ENCODE data around the gene SMIM5. TPM values are rescaled to one million over a fixed set of nuclear protein-coding genes. Genes with fewer than 3 reads are reported as not detected.

The SMIM5 gene
- total RNA-seq, 4 donors from 2014 or later, result 17.3 to 41.1 (median 25.0) TPM

- H3K27me3 ChIP-seq, result no peaks in the 10 kb centered on the region
- DNase-seq (ENCODE audit: low spot score in 2 of 2), result no peak
- H3K36me3 ChIP-seq, result peaks cover 3 to 100% (median 16%) of the 10 kb centered on the region in 3 donors
- H3K4me3 ChIP-seq, result no peak overlapping the region
- H3K9me3 ChIP-seq, result no peaks in the 10 kb centered on the region
- no peaks in the 10 kb centered on the region for H3K4me1 ChIP-seq
- 90 to 94% methylated on average over 11 to 16 of the region's 16 CpGs for WGBS, 2 donors
- H3K27ac ChIP-seq, result peak overlapping the region in 1 of 4 donors; percentile 31
- TF ChIP-seq, protein P1, sequence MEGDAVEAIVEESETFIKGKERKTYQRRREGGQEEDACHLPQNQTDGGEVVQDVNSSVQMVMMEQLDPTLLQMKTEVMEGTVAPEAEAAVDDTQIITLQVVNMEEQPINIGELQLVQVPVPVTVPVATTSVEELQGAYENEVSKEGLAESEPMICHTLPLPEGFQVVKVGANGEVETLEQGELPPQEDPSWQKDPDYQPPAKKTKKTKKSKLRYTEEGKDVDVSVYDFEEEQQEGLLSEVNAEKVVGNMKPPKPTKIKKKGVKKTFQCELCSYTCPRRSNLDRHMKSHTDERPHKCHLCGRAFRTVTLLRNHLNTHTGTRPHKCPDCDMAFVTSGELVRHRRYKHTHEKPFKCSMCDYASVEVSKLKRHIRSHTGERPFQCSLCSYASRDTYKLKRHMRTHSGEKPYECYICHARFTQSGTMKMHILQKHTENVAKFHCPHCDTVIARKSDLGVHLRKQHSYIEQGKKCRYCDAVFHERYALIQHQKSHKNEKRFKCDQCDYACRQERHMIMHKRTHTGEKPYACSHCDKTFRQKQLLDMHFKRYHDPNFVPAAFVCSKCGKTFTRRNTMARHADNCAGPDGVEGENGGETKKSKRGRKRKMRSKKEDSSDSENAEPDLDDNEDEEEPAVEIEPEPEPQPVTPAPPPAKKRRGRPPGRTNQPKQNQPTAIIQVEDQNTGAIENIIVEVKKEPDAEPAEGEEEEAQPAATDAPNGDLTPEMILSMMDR (IDR thresholded peaks at IDR 0.05), result no peak
- no peak for TF ChIP-seq EP300 (IDR thresholded peaks at IDR 0.05)
- no peak for TF ChIP-seq POLR2A (IDR thresholded peaks at IDR 0.05)
Measured at GRCh38 chr17:75617218-75617617, 16.0 kb upstream of the SMIM5 start.

DNA sequence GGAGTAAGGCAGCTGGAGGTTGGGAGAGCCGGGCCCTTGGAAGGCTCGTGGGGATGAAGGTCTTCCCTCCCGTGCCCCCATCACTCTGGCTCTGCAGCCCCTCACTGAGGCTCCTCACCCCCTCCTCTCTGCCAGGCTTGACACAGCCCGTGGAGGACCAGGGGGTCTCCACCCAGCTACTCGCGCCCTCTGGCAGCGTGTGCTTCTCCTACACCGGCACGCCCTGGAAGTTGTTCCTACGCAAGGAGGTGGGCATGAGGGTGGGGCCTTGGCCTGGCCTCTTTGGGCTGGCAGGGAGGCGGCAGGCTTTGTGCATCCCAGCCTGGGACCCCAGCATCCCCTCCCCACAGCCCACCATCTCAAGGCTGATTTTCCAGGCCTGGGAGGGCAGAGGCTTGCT, 15.6 kb upstream of the SMIM5 start:
- TF ChIP-seq POLR2A (IDR thresholded peaks at IDR 0.05) (no peak), EP300 (IDR thresholded peaks at IDR 0.05) (no peak)
- TF ChIP-seq, protein P1 (IDR thresholded peaks at IDR 0.05), result no peak
- WGBS, 2 donors, result 78 to 84% methylated on average over 11 of the region's 11 CpGs
- Histone ChIP-seq H3K27ac (no peak overlapping the region), H3K4me3 (no peak overlapping the region), H3K4me1 (no peaks in the 10 kb centered on the region), H3K36me3 (peaks cover 3 to 100% (median 16%) of the 10 kb centered on the region in 3 donors), H3K9me3 (no peaks in the 10 kb centered on the region), H3K27me3 (no peaks in the 10 kb centered on the region)
- DNase-seq (ENCODE audit: low spot score in 2 of 2), result no peak

DNA sequence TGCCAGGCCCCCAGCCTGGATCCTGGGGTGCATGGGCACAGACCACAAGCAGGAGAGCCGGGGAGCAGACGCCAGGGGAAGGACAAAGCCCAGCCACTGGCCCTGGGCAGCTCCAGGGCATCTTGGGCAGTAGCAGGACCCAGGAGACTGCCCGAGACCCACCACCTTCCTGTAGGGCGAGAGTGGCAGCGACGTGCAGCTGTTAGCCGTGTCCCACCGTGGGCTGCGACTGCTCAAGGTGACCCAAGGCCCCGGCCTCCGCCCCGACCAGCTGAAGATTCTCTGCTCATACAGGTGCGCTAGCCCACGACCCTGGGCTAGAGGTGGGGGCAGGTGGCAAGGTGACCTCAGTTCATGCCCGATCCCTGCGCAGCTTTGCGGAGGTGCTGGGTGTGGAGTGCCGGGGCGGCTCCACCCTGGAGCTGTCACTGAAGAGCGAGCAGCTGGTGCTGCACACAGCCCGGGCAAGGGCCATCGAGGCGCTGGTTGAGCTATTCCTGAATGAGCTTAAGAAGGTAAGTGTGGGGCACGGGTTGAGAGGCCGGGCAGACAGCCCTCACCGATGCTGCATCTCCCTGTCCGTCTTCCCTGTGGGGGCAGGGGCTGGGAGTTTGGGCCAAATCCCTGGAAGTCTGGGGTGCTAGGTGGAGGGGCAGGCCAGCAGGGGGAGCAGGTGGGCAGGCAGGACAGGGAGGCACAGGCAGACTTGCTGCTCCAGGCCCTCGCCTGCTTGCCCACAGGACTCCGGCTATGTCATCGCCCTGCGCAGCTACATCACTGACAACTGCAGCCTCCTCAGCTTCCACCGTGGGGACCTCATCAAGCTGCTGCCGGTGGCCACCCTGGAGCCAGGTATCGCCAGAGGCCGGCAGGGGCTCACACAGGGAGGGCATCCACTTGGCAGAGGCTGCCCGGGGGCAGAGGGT, 13.5 kb upstream of the SMIM5 start:
- TF ChIP-seq, protein P1 (IDR thresholded peaks at IDR 0.05), result peak in 3 of 5 experiments; percentile 14 to 36 (median 22)
- TF ChIP-seq EP300 (IDR thresholded peaks at IDR 0.05), result no peak
- DNase-seq (ENCODE audit: low spot score in 2 of 2), result no peak
- 62 to 80% methylated on average over 14 to 32 of the region's 36 CpGs for WGBS, 2 donors
- Histone ChIP-seq H3K4me1 (no peaks in the 10 kb centered on the region), H3K9me3 (no peaks in the 10 kb centered on the region), H3K27ac (no peak overlapping the region), H3K4me3 (no peak overlapping the region), H3K36me3 (peaks cover 3 to 100% (median 16%) of the 10 kb centered on the region in 3 donors), H3K27me3 (no peaks in the 10 kb centered on the region)

GRCh38 chr17:75621489-75621888, 11.7 kb upstream of the SMIM5 start:
- Histone ChIP-seq H3K9me3 (no peaks in the 10 kb centered on the region), H3K4me1 (no peaks in the 10 kb centered on the region), H3K36me3 (peaks cover 3 to 100% (median 25%) of the 10 kb centered on the region in 3 donors), H3K27ac (no peak overlapping the region), H3K4me3 (no peak overlapping the region), H3K27me3 (no peaks in the 10 kb centered on the region)
- no peak for TF ChIP-seq EP300 (IDR thresholded peaks at IDR 0.05)
- TF ChIP-seq POLR2A (IDR thresholded peaks at IDR 0.05), result no peak
- TF ChIP-seq, protein P1 (IDR thresholded peaks at IDR 0.05), result no peak
- WGBS, 2 donors, result 92 to 96% methylated on average over 2 to 3 of the region's 4 CpGs
- DNase-seq (ENCODE audit: low spot score in 2 of 2), result no peak

- 60 to 70% methylated on average over 8 of the region's 8 CpGs for WGBS, 2 donors
- no peaks in the 10 kb centered on the region for H3K27me3 ChIP-seq
- H3K36me3 ChIP-seq, result peaks cover 3 to 100% (median 28%) of the 10 kb centered on the region in 3 donors
- no peak overlapping the region for H3K27ac ChIP-seq
- H3K4me3 ChIP-seq, result no peak overlapping the region
- no peaks in the 10 kb centered on the region for H3K4me1 ChIP-seq
- DNase-seq (ENCODE audit: low spot score in 2 of 2), result no peak
- no peak for TF ChIP-seq POLR2A (IDR thresholded peaks at IDR 0.05)
- TF ChIP-seq, protein P1 (IDR thresholded peaks at IDR 0.05), result no peak
- no peak for TF ChIP-seq EP300 (IDR thresholded peaks at IDR 0.05)
- no peaks in the 10 kb centered on the region for H3K9me3 ChIP-seq
Measured at GRCh38 chr17:75622076-75622475, 11.2 kb upstream of the SMIM5 start.
